KG1 (cell line): ENCODE results near the gene PLBD1.

Source experiments
- DNase-seq: peaks from one replicate; lab custom pipeline; 2025; lab: John Stamatoyannopoulos, UW

Gene PLBD1, protein sequence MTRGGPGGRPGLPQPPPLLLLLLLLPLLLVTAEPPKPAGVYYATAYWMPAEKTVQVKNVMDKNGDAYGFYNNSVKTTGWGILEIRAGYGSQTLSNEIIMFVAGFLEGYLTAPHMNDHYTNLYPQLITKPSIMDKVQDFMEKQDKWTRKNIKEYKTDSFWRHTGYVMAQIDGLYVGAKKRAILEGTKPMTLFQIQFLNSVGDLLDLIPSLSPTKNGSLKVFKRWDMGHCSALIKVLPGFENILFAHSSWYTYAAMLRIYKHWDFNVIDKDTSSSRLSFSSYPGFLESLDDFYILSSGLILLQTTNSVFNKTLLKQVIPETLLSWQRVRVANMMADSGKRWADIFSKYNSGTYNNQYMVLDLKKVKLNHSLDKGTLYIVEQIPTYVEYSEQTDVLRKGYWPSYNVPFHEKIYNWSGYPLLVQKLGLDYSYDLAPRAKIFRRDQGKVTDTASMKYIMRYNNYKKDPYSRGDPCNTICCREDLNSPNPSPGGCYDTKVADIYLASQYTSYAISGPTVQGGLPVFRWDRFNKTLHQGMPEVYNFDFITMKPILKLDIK

GRCh38 chr12:14567351-14568162, at the start of gene PLBD1:
PLBD1 (minus strand) TSS chr12:14567883; CDS start chr12:14567696, 187 bp downstream.
- DNase-seq = no peak

DNA sequence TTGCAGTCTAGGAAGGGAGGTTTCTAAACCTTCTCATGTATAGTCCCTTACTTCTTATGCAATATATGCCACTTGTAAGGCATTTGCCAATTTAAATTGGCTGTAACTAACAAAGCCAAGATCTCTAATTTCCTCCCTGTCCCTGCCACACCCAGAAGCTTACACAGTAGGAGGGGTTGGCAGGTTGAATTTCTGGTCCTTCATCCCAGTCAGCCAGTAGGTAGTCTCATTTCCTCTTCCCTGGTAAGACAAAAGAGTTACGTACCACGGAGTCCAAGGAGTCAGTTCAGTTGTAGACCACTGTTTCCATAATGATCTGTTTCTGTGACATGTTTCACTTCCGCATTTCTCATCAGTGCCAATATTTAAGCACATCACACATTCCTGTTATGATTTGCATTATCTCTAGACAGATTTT, 47.0 kb upstream of the PLBD1 start:
- no peak for DNase-seq

- DNase-seq = no peak
Measured at GRCh38 chr12:14613718-14614117, 46.0 kb upstream of the PLBD1 start.

DNA sequence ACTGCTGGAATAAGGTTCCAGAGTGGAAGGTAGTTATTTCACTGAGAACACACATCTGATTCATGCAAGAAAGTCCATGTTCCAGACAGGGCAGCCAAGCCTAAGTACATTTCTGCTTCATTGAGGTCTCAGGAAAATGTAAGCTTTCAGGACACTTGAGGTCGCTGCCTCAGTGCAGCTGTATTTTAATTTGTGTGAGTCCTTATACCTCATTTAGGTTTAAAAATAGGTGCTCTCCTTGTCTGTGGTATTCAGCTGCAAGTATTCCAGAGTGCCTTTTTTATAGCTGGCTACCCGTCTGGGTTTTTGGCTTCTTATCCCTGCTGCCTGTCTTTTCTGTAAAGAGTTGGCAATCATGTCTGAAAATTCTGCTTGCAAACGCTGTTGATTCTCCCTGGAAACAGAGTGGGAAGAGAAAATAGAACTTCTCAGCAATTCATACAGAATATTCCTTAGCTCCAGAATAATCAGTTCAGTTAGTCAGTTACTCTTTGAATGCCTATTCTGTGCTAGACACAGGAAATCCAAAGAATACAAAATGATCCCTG, 45.3 kb upstream of the PLBD1 start:
- DNase-seq = no peak

DNA sequence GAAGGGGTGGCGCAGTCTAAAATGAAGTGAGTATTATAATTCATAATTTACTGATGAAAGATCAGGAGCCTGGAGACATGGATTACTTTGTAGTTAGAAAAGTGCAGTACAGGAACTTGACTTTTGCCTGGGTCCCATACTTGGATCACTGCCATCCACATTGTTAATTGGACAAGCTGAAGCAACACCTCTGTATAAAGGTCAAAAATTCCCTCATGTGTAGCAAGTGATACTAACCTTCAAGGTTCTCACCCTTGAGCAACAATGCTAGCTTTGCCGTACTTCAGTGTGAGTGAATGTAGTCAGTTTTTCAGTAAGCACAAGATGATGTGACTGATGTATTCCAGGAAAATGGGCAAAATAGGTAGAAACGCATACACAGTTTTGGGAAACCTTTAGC, 44.6 kb upstream of the PLBD1 start:
- no peak for DNase-seq

GRCh38 chr12:14611640-14612203, 44.0 kb upstream of the PLBD1 start:
- DNase-seq = no peak

DNA sequence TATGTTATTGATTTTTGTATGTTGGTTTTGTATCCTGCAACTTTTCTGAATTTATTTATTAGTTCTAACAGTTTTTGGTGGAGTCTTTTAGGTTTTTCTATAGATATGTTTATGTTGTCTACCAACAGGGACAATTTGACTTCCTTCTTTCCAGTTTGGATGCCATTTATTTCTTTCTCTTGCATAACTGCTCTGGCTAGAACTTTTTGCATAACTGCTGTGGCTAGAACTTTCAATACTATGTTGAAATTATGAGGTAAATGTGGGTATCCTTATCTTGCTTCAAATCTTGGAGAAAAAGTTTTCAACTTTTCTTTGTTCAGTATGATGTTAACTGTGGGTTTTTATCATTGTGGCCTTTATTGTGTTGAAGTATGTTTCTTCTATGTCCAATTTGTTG, 39.9 kb upstream of the PLBD1 start:
- DNase-seq = no peak

- no peak for DNase-seq
Measured at GRCh38 chr12:14605401-14605989, 37.8 kb upstream of the PLBD1 start.

GRCh38 chr12:14601692-14602478, 34.2 kb upstream of the PLBD1 start:
- no peak for DNase-seq

DNA sequence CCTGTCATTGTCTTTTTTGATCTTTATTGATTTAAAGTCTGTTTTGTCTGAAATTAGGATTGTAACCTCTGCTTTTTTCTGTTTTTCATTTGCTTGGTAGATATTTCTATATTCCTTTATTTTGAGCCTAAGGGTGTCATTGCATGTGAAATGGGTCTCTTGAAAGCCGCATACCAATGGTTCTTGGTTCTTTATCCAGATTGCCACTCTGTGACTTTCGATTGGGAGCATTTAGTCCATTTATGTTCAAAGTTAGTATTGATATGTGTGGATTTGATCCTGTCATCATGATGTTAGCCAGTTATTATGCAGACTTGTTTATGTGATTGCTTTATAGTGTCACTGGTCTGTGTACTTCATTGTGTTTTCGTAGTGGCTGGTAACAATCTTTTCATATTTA, 29.8 kb upstream of the PLBD1 start:
- DNase-seq = no peak

DNA sequence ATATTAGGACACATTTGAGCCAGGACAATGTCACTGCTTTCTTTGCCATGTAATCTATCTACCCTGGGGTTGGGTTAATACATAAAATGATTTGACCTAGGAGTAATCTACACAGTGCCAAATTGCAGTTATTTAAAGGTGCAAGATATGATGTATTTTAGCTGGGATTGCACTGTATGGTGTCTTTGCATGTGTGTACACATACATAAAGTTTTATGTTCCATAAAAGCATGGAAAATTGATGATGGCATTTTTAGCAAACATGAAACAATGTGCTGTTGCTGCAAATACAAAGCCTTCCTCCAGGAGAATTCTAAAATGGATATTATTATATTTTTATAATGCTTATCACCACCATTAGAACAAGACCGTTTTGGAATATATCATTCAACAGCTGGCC, 24.0 kb upstream of the PLBD1 start:
- no peak for DNase-seq

DNA sequence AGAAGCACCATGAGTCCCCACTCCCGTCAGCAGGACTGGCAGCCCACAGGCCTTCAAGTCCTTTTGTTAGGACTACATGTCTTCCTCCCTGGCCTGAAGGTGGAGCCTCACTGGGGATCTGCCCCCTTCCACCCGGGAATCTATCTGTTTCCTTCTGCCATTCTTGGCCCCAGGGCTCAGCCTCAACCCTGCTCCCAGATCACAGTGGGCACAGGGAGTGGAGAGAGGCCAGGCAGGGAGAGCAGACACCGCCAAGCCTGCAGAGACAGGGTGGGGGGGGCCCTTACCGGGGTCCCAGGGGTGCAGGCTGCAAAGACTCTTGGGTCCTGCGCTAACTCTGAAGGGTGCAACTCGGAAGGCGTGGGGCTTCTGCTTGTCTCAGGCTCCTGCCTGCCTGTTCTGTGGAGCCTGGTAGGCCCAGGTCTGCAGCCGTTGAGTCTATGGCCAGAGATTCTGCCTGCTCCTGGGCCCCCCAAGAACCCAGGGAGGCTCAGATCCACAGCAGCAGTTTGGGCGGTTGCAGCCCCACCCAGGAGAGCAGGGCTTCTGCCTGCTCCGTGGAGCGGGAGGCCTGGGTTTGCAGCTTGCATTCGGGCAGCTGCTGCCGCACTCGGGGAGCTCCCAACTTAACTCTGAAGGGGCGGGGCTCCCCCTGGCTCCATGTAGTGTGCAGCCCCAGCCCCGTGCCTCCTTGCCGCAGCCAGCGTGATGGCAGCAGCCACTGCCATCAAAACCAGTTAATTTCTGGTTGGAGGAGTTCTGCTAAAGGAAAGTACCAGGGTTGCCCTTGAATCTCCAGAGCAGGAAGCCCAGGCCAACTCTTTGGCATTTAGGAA, 21.7 kb upstream of the PLBD1 start:
- DNase-seq = no peak

DNA sequence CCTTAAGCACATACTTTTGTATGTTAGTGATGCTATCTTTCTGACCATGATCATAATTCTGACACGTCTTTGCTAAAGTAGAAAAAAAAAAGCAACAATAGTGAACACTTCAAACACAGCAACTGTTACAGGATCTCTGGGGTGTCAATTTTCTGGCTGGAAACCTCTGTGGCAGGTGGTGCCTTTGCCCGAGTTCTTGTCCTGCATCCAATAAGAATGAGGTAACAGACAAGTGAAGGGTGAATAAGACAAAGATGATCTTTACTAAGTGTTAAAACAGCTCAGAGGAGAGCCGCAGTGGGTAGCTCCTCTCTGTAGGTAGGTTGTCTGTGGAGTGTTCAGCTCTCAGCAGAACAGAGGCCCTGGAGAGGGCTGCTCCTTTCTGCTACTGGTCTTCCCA, 20.9 kb upstream of the PLBD1 start:
- no peak for DNase-seq

GRCh38 chr12:14578646-14579045, 11.0 kb upstream of the PLBD1 start:
- DNase-seq = no peak

DNA sequence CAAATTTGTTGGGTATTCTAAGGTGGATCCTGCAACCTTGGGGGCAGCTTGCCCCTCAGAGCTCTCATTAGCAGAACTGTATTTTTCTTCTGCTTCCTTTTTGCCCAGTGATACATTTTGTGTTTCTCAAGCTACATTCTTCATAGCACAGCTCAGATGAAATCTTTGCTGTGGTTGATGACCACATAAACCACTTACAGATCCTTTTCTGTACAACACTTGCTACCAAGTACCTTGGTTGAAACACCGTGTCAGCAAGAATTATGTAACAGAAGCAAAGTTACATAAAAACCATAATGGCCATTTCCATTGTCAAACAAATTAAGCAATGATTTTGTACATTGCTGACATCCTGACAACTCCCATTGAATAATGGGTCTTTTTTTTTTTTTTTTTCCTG, 9.7 kb upstream of the PLBD1 start:
- no peak for DNase-seq

- no peak for DNase-seq
Measured at GRCh38 chr12:14576896-14577295, 9.2 kb upstream of the PLBD1 start.

GRCh38 chr12:14575585-14575984, 7.9 kb upstream of the PLBD1 start:
- no peak for DNase-seq

GRCh38 chr12:14573118-14573517, 5.4 kb upstream of the PLBD1 start:
- no peak for DNase-seq

- no peak for DNase-seq
Measured at GRCh38 chr12:14572401-14572800, 4.7 kb upstream of the PLBD1 start.

DNA sequence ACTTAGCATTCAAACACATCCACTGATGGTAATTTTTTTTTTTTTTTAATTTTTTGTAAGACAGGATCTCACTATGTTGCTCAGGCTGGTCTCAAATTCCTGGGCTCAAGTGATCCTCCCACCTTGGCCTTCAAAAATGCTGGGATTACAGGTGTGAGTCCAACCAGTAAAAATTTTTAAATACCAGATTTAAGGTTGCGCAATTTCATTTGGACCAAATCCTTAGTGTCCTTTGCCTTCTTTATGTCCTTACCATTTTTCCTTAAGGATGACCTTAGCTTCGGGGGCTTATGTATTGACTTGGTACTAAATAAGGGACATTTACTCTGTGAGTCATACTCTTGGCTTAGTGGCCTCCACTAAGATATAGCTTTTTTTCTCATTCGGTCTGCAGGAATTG, 4.1 kb upstream of the PLBD1 start:
- DNase-seq = no peak
